HG03432 (cell line): ENCODE measurements around the gene DMGDH.

Experiments
- ATAC-seq: cut with Tn5 transposase; IDR thresholded peaks from one replicate; pipeline ENCODE4 v1.9.1; 2021; ENCODE audit warnings: mild to moderate bottlenecking, moderate library complexity; ENCODE audit not compliant: unreplicated experiment

DMGDH gene

GRCh38 chr5:78979909-78980308 is 89.6 kb downstream of the DMGDH start:
- no peak for ATAC-seq

GRCh38 chr5:78979117-78979742 is 90.2 kb downstream of the DMGDH start:
- ATAC-seq = no peak

DNA sequence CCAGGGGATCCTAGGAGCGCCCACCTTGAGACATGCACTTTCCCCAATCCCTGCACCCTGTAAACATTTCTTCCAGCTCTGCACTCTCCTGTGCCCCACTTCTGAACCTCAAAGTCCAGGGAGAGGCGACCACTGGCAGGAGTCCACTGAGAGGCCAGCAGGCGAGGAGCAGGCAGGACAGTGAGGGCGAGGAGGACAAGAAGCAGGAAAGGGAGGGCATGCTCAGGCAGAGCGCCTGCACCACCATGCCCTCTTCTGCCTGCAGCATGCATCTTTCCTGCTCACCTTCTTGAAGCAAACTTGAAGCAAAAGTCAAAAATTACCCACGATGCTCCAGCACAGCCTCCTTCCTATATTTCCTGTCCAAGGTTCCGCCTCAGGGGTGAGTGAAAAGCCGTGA is 94.4 kb downstream of the DMGDH start:
- ATAC-seq = no peak

DNA sequence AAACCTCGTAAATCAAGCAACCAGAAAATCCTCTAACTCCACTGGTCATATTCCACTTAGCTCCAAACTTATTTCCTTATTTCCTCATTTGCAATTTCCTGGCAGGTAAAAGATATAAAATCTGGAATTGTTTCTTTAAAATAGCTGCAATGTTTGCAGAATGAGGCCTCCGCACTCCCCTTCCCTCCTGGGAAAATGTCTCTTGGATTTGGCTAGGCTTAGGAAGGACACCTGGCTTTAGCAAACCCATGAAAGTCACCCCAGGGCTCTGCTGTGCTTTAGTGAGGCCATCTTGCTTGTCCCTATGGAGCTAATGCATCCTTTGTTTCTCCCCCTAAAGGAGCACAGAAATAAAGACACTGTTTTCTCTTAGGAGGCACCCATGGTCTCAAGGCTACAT is 94.9 kb downstream of the DMGDH start:
- no peak for ATAC-seq

DNA sequence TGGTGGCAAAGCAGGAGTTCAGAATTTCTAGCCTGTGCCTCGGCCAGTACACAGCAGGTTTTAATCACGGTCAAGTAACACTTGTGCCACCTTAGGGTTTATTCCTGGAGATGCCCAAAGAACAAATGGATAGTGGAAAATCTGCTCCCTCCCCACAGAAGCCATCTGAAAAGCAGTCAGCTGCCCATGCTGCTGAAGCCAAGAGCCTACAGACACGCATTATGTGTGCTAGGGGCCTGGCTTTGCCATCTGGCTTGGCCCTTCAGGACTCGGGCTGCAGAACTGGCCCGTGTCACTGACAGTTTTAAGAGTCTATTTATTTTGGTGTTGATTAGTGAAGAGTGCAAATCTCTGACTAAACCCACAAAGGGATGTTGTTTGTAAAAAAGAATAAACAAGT is 95.5 kb downstream of the DMGDH start:
- no peak for ATAC-seq

GRCh38 chr5:78972654-78973428 is 96.6 kb downstream of the DMGDH start:
- no peak for ATAC-seq

- no peak for ATAC-seq
Observed at GRCh38 chr5:78971998-78972397, 97.5 kb downstream of the DMGDH start.

DNA sequence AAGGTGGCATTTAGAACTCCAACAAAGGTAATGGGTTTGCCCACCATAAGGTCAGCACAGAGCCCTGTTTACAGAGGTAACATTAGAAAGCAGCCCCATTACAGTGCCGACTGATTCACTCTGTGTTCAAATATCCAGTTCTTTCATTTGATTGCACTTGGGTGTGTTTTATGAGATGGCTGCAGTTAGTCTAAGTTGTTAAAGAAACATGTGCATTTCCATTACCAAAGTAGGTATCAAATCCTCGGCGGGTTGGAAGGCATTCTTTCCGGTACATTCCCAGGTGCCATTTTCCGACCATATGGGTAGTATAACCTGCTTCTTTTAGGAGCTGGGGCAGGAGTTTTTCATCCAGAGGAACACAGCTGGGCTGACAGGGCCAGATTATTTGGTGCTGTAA is 100.7 kb downstream of the DMGDH start:
- no peak for ATAC-seq

GRCh38 chr5:78964889-78965288 is 104.6 kb downstream of the DMGDH start:
- ATAC-seq = no peak

- ATAC-seq = no peak
Observed at GRCh38 chr5:78961743-78962142, 107.7 kb downstream of the DMGDH start.

- no peak for ATAC-seq
Observed at GRCh38 chr5:78959767-78960166, 109.7 kb downstream of the DMGDH start.

- ATAC-seq = no peak
Observed at GRCh38 chr5:78958672-78959445, 110.6 kb downstream of the DMGDH start.

GRCh38 chr5:78956901-78957300 is 112.6 kb downstream of the DMGDH start:
- ATAC-seq = no peak

GRCh38 chr5:78953092-78953800 is 116.2 kb downstream of the DMGDH start:
- no peak for ATAC-seq
